ENCODE data around the gene ALDH1L1. TPM values are rescaled to one million over a fixed set of nuclear protein-coding genes. Genes with fewer than 3 reads are reported as not detected.

ALDH1L1 gene
- total and polyA plus RNA-seq, 2 of the 8 experiments (the other 6 are each of a cell fraction or from before 2014, with no cell fraction given) = 0.98 to 1.6 TPM

DNA sequence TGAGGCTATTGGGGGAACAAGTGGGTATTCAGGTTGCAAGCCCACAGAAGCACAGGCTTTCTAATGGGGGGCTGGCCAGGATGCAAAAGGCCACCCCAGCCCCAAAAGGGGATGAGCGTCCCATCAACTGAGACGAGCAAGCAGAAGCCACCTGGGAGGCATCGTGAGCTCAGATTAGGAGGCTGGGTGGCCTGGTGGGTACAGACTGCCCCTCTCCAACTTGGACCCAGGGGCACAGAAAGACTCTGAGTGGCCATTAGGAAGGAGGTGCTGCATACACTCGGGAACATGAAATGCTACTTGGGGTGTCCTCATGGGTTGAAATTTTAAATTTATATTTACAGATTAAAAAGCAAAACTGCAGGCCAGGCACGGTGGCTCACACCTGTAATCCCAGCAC, 125.5 kb downstream of the ALDH1L1 start:
- H4K20me1 ChIP-seq (replicated peaks in 1 of 2; ENCODE audit: control insufficient read depth in 1 of 2, insufficient read depth in 2 of 2, low read length in 2 of 2) = no peaks in the 10 kb centered on the region
- POLR2A ChIA-PET (ENCODE audit: partially characterized antibody) = no interaction called here
- no peak overlapping the region for H2AFZ ChIP-seq (ENCODE audit: low read length)
- DNase-seq (ENCODE audit: low read depth in 1 of 2, low spot score in 2 of 2) = no peak
- no peaks in the 10 kb centered on the region; the same call in none of the 2 replicates for H3K79me1 ChIP-seq (ENCODE audit: low read depth, low read length)
- H3K56ac ChIP-seq (replicated peaks; ENCODE audit: insufficient read length, low read depth, low read length) = no peak overlapping the region
- no peaks in the 10 kb centered on the region for H3K79me2 ChIP-seq (ENCODE audit: control insufficient read depth in 1 of 2, insufficient read depth in 2 of 2, low read length in 2 of 2)
- no peak overlapping the region for H2BK20ac ChIP-seq (ENCODE audit: low read length)
- WGBS, 2 experiments (ENCODE audit: extremely low coverage in 1 of 2, insufficient coverage in 1 of 2, insufficient read length in 1 of 2, insufficient replicate concordance in 2 of 2, low coverage in 1 of 2, low lambda C conversion rate in 2 of 2, missing lambda C conversion rate in 1 of 2) = 90% methylated on average over 5 of the region's 5 CpGs; no CpG with 5 or more reads in 1 of the 2 experiments
- no peak for FAIRE-seq
- H3K9ac ChIP-seq (replicated peaks in 1 of 4; ENCODE audit: extremely low read depth in 1 of 4, low read depth in 3 of 4, low read length in 3 of 4) = no peak overlapping the region
- H2BK15ac ChIP-seq (ENCODE audit: low read length) = no peak overlapping the region
- H3K14ac ChIP-seq (ENCODE audit: insufficient read length) = no peak overlapping the region
- no peak overlapping the region for H2BK5ac ChIP-seq (ENCODE audit: low read depth, low read length)
- no peak overlapping the region for H4K5ac ChIP-seq (ENCODE audit: insufficient read length, low read depth, low read length)
- H3K27ac ChIP-seq (ENCODE audit: low read depth, low read length) = no peak overlapping the region
- H2BK12ac ChIP-seq (ENCODE audit: low read depth, low read length) = no peak overlapping the region
- H3K4ac ChIP-seq (replicated peaks; ENCODE audit: insufficient read length, low read depth, low read length) = no peak overlapping the region
- H3K18ac ChIP-seq (ENCODE audit: extremely low read depth, low read length) = no peak overlapping the region
- no peaks in the 10 kb centered on the region for H3K27me3 ChIP-seq (replicated peaks in 1 of 4; ENCODE audit: control insufficient read depth in 3 of 4, extremely low read depth in 1 of 4, insufficient read depth in 3 of 4, low read length in 3 of 4)
- no peak overlapping the region for H4K8ac ChIP-seq (ENCODE audit: extremely low read depth, insufficient read depth, low read length)
- H3K4me2 ChIP-seq (ENCODE audit: insufficient read depth in 1 of 2, low read depth in 2 of 2, low read length in 2 of 2) = no peak overlapping the region
- peaks cover 0 to 5% (median 2%) of the 10 kb centered on the region in 4 experiments; a peak in 4 of 7 replicates for H3K4me1 ChIP-seq (replicated peaks in 1 of 4; ENCODE audit: control insufficient read depth in 3 of 4, insufficient read depth in 4 of 4, low read length in 3 of 4)
- H4K91ac ChIP-seq (replicated peaks; ENCODE audit: insufficient read length, low read length) = no peak overlapping the region
- H3K36me3 ChIP-seq (ENCODE audit: control insufficient read depth in 2 of 4, insufficient read depth in 4 of 4, low read length in 3 of 4) = no peaks in the 10 kb centered on the region
- H3K23ac ChIP-seq (ENCODE audit: insufficient read length) = no peak overlapping the region
- no peak overlapping the region for H3K4me3 ChIP-seq (ENCODE audit: extremely low read depth in 1 of 4, insufficient read depth in 2 of 4, low read depth in 3 of 4, low read length in 4 of 4)
- no peak overlapping the region for H2BK120ac ChIP-seq (replicated peaks; ENCODE audit: low read depth, low read length)
- TF ChIP-seq TAF7 (optimal IDR thresholded peaks at IDR 0.05; ENCODE audit: borderline replicate concordance, low read depth, low read length) = no peak
- no peak for TF ChIP-seq CBX8 (IDR thresholded peaks at IDR 0.05; ENCODE audit: borderline replicate concordance, low read depth, low read length)
- no peak for TF ChIP-seq ZNF274 (IDR thresholded peaks at IDR 0.05; ENCODE audit: borderline replicate concordance, extremely low read depth, low read length)
- H3K9me3 ChIP-seq (ENCODE audit: insufficient read depth in 2 of 2, low read depth in 1 of 2, low read length in 1 of 2) = no peaks in the 10 kb centered on the region
- no peaks in the 10 kb centered on the region; the same call in 1 of the 2 replicates for H3K23me2 ChIP-seq (ENCODE audit: low read depth, low read length)
- no peak overlapping the region for H2AK5ac ChIP-seq (ENCODE audit: low read depth, low read length)
- CTCF ChIA-PET (ENCODE audit: partially characterized antibody) = no interaction called here
